K562 (cell line): ENCODE data around the gene LYRM1.

Experiments
- ATF7 ChIP-seq: fragments of 450-650 bp; IDR thresholded peaks from 2 replicates; pipeline ENCODE4 v1.7.1; 2014; ENCODE audit warnings: mild to moderate bottlenecking, moderate library complexity
- FOXM1 ChIP-seq, 2 experiments: fragments of 450-650 bp in 1 of 2; sonication (generic) in 1 of 2; formaldehyde crosslinking in 1 of 2; IDR thresholded peaks; 2 replicates each; pipeline versions ENCODE4 v1.6.1 to v1.9.0; 2017 to 2022; ENCODE audit warnings: low read depth in 2 of 2, mild to moderate bottlenecking in 2 of 2, missing genetic modification reagents in 1 of 2, moderate library complexity in 1 of 2
- GATA2 ChIP-seq: sonication (generic); formaldehyde crosslinking; IDR thresholded peaks from 2 replicates; pipeline ENCODE4 v1.4.0; 2020; ENCODE audit warnings: mild to moderate bottlenecking, missing genetic modification reagents
- TSC22D4 ChIP-seq: fragments of 450-650 bp; IDR thresholded peaks from 2 replicates; pipeline ENCODE4 v1.6.1; 2016; ENCODE audit warnings: missing genetic modification characterization, missing biosample characterization, control low read depth
- TF ChIP-seq, protein P1 (sequence below), 2 experiments: fragments of 450-650 bp; formaldehyde crosslinking in 1 of 2; IDR thresholded peaks; 2 replicates each; pipeline versions ENCODE4 v1.4.0 to v1.6.1; 2014 to 2020; ENCODE audit warnings: mild to moderate bottlenecking in 2 of 2, borderline replicate concordance in 1 of 2, low read depth in 1 of 2
- TF ChIP-seq, protein P2 (sequence below): sonication (generic); formaldehyde crosslinking; IDR thresholded peaks from 2 replicates; pipeline ENCODE4 v1.9.0; 2022; ENCODE audit warnings: mild to moderate bottlenecking, missing genetic modification reagents
- TF ChIP-seq, protein P3 (sequence below), 3 experiments: IDR thresholded peaks in 2 of 3; conservative IDR thresholded peaks in 1 of 3; 2 replicates each; pipeline ENCODE4 v1.5.1; 2011 to 2012; ENCODE audit warnings: low read length in 3 of 3, mild to moderate bottlenecking in 3 of 3, control low read depth in 2 of 3, improper control_type of control experiment in 1 of 3, inconsistent platforms in 1 of 3, low read depth in 1 of 3, mixed read lengths in 1 of 3, moderate library complexity in 1 of 3; ENCODE audit not compliant: insufficient read depth in 2 of 3
- TF ChIP-seq, protein P4 (sequence below), 2 experiments: fragments of 450-650 bp; conservative IDR thresholded peaks; 2 replicates each; pipeline ENCODE4 v1.6.1; 2017; ENCODE audit warnings: mild to moderate bottlenecking in 2 of 2, moderate library complexity in 2 of 2

DNA sequence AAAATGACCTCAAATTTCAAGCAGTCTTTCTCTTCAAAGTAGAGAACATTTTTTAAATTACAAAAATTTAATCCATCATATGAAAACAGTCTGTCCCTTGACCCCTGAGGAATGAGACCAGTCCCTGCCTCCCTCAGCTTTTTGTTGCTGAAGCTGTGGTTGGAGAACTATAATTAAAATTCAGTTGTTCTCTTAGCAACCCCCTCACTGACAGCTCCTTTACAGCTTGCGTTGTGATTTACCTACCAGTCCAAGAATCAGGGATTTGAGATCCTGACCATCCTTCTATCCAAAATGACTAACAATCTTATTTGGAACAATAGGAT lies 29.8 kb downstream of the LYRM1 start:
- no peak for TF ChIP-seq ATF7
- TF ChIP-seq GATA2 (CRISPR knock-in tag): no peak
- TF ChIP-seq, protein P1, sequence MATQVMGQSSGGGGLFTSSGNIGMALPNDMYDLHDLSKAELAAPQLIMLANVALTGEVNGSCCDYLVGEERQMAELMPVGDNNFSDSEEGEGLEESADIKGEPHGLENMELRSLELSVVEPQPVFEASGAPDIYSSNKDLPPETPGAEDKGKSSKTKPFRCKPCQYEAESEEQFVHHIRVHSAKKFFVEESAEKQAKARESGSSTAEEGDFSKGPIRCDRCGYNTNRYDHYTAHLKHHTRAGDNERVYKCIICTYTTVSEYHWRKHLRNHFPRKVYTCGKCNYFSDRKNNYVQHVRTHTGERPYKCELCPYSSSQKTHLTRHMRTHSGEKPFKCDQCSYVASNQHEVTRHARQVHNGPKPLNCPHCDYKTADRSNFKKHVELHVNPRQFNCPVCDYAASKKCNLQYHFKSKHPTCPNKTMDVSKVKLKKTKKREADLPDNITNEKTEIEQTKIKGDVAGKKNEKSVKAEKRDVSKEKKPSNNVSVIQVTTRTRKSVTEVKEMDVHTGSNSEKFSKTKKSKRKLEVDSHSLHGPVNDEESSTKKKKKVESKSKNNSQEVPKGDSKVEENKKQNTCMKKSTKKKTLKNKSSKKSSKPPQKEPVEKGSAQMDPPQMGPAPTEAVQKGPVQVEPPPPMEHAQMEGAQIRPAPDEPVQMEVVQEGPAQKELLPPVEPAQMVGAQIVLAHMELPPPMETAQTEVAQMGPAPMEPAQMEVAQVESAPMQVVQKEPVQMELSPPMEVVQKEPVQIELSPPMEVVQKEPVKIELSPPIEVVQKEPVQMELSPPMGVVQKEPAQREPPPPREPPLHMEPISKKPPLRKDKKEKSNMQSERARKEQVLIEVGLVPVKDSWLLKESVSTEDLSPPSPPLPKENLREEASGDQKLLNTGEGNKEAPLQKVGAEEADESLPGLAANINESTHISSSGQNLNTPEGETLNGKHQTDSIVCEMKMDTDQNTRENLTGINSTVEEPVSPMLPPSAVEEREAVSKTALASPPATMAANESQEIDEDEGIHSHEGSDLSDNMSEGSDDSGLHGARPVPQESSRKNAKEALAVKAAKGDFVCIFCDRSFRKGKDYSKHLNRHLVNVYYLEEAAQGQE (IDR thresholded peaks at IDR 0.05; ENCODE audit: borderline replicate concordance): no peak
- TF ChIP-seq, protein P1 (CRISPR knock-in tag; IDR thresholded peaks at IDR 0.05; ENCODE audit: low read depth): no peak
- TF ChIP-seq, protein P2, sequence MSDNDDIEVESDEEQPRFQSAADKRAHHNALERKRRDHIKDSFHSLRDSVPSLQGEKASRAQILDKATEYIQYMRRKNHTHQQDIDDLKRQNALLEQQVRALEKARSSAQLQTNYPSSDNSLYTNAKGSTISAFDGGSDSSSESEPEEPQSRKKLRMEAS (CRISPR knock-in tag): no peak
- TF ChIP-seq, protein P3, sequence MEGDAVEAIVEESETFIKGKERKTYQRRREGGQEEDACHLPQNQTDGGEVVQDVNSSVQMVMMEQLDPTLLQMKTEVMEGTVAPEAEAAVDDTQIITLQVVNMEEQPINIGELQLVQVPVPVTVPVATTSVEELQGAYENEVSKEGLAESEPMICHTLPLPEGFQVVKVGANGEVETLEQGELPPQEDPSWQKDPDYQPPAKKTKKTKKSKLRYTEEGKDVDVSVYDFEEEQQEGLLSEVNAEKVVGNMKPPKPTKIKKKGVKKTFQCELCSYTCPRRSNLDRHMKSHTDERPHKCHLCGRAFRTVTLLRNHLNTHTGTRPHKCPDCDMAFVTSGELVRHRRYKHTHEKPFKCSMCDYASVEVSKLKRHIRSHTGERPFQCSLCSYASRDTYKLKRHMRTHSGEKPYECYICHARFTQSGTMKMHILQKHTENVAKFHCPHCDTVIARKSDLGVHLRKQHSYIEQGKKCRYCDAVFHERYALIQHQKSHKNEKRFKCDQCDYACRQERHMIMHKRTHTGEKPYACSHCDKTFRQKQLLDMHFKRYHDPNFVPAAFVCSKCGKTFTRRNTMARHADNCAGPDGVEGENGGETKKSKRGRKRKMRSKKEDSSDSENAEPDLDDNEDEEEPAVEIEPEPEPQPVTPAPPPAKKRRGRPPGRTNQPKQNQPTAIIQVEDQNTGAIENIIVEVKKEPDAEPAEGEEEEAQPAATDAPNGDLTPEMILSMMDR (IDR thresholded peaks at IDR 0.05 in 2 of 3, conservative IDR thresholded peaks at IDR 0.05 in 1 of 3; ENCODE audit: insufficient read depth in 2 of 3, low read depth in 1 of 3, low read length in 3 of 3): no peak
- no peak for TF ChIP-seq TSC22D4 (tag)
- TF ChIP-seq, protein P4, sequence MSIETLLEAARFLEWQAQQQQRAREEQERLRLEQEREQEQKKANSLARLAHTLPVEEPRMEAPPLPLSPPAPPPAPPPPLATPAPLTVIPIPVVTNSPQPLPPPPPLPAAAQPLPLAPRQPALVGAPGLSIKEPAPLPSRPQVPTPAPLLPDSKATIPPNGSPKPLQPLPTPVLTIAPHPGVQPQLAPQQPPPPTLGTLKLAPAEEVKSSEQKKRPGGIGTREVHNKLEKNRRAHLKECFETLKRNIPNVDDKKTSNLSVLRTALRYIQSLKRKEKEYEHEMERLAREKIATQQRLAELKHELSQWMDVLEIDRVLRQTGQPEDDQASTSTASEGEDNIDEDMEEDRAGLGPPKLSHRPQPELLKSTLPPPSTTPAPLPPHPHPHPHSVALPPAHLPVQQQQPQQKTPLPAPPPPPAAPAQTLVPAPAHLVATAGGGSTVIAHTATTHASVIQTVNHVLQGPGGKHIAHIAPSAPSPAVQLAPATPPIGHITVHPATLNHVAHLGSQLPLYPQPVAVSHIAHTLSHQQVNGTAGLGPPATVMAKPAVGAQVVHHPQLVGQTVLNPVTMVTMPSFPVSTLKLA (conservative IDR thresholded peaks at IDR 0.05): no peak
- TF ChIP-seq FOXM1 (IDR thresholded peaks at IDR 0.05; ENCODE audit: low read depth): no peak
- TF ChIP-seq FOXM1 (CRISPR knock-in tag; IDR thresholded peaks at IDR 0.05; ENCODE audit: low read depth): no peak
